ENCODE data around the gene NEURL4. TPM values are rescaled to one million over a fixed set of nuclear protein-coding genes. Genes with fewer than 3 reads are reported as not detected.

The NEURL4 gene
- total RNA-seq, 1 donor from 2014 or later = 19.3 TPM

DNA sequence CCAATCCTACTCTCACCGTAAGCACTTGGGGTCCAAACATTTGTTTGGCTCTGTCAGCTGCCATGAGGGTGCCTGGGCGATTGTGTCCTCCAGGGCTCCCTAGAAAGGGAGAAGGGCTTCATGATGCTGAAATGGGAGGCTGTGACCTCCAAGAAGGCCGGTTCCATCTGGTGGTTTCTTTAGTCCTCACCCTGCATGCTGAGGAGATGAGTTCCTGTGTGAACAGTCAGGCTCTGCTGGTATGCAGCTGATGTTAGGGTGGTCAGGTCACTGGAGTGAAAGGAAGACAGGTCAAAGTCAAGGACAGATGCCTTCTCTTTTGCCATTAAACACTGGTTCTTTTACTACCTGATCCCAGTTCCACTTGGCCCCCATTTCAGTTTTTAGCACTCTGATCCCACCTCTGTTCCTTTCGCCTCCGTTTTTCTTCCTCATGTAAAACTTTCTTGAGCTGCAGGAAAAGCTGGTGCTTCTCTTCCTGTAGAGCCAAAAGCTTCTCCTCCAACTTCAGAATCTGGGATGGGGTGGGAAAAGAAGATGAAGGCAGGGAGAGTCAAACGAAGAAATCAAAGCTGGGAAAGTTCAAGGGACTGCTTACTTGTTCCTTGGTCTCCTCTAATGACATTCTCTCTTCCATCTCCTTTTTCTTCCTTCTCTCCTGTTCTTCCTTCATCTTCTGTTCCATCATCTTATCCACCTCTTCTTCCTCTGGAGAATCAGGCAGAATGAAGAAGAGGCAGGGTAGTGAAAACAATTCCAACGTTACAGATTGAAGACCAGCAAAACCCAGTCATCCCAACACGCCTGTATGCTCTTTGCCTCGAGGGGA lies 15.0 kb downstream of the NEURL4 start:
- no peak for TF ChIP-seq CTCF (conservative IDR thresholded peaks at IDR 0.05; ENCODE audit: low read depth, low read length)
- DNase-seq (ENCODE audit: low read depth) = no peak
- H3K4me3 ChIP-seq (ENCODE audit: low read depth, low read length) = peak overlapping the region; percentile 86

GRCh38 chr17:7313088-7313889 lies 15.8 kb downstream of the NEURL4 start:
- H3K4me3 ChIP-seq (ENCODE audit: low read depth, low read length) = peak overlapping the region; percentile 86
- peak; percentile 19 for TF ChIP-seq CTCF (conservative IDR thresholded peaks at IDR 0.05; ENCODE audit: low read depth, low read length)
- DNase-seq (ENCODE audit: low read depth) = no peak

DNA sequence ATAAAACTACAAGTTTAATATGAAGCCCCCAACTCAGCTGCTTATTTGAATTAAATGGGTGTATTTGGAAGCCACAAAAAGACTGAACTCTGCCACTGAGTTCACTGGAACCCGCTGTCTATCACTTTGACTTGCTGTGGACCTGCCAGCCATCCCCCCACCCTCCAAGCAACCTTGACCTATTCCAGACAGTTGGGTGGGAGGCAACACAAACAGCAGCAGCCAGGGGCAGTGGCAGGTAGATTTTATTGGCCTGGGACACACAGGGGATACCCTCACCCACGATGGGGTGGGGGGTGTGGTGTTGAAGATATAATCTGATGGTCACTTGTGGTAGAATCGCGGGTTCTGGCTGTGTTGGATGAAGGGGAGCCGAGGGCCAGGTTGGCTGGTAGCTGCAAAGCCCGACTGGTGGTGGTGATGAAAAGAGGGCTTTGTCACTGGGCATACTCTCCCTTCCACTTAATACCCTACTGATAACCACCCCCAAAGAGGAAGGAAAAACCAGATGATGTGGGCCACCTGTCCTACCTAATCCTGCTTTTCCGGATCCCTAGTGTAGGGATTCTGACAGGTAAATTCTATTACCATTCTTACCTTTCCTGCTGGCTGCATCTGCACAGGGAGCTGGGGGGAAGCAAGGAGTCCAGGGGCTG lies 16.6 kb downstream of the NEURL4 start:
- TF ChIP-seq CTCF (conservative IDR thresholded peaks at IDR 0.05; ENCODE audit: low read depth, low read length) = no peak
- no peak for DNase-seq (ENCODE audit: low read depth)
- no peak overlapping the region for H3K4me3 ChIP-seq (ENCODE audit: low read depth, low read length)

- no peak for DNase-seq (ENCODE audit: low read depth)
- TF ChIP-seq CTCF (conservative IDR thresholded peaks at IDR 0.05; ENCODE audit: low read depth, low read length) = no peak
- no peak overlapping the region for H3K4me3 ChIP-seq (ENCODE audit: low read depth, low read length)
Observed at GRCh38 chr17:7311110-7311705, 17.9 kb downstream of the NEURL4 start.

DNA sequence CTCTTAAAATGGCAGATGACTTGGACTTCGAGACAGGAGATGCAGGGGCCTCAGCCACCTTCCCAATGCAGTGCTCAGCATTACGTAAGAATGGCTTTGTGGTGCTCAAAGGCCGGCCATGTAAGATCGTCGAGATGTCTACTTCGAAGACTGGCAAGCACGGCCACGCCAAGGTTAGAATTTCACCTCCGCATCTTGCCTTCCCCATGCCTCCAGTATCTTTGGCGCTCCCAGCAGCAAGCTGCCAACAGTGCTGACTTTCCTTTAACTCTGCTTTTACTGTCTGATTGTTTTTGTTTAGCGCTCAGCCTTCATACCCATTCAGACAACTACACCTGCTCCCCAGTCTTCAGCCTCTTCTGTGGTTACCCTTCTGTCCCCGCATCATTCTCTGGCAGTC lies 19.5 kb downstream of the NEURL4 start:
- peak overlapping the region; percentile 95 for H3K4me3 ChIP-seq (ENCODE audit: low read depth, low read length)
- DNase-seq (ENCODE audit: low read depth) = no peak
- no peak for TF ChIP-seq CTCF (conservative IDR thresholded peaks at IDR 0.05; ENCODE audit: low read depth, low read length)

DNA sequence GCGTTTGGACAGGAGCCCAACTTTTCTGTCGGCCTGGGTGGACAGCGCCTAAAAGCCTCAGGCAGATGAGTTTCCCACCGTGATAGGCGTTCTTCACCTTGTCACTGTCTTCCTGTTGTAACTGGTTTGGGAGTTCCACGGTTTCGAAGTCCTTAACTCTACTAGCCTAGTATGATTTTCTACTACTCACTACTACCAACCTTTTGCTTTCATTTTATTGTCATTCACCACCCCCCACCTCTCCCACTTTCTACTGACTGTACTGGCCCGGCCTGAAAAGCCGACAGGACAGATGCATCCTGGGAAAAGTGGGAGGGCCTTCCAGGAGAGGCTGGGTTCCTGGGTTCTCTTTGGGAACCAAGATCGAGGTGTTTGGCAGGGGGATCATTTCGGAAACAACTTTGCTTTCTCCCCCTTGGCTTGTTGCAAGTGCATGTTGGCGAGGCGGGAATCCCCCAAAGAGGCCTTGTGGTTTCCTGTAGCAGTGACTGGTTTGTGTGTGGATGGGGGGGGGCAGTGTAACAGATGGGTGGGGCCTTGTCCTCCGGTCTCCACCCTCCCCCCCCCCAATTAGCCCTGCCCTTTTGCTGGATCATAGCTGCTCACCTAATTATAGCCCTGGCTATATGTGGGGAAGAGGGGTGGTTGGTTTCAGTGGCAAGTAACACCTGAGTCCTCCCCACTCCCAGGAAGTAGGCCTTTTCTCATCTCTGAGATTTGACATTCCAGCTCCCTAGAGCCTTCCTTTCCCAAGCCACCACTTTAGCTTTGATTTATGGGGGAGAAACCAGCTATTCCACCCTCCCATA lies 20.3 kb downstream of the NEURL4 start:
- no peak for DNase-seq (ENCODE audit: low read depth)
- no peak for TF ChIP-seq CTCF (conservative IDR thresholded peaks at IDR 0.05; ENCODE audit: low read depth, low read length)
- peak overlapping the region; percentile 95 for H3K4me3 ChIP-seq (ENCODE audit: low read depth, low read length)

All from epithelial cell of proximal tubule (primary cell).